ENCODE measurements around the gene SRGAP3.

SRGAP3 gene

DNA sequence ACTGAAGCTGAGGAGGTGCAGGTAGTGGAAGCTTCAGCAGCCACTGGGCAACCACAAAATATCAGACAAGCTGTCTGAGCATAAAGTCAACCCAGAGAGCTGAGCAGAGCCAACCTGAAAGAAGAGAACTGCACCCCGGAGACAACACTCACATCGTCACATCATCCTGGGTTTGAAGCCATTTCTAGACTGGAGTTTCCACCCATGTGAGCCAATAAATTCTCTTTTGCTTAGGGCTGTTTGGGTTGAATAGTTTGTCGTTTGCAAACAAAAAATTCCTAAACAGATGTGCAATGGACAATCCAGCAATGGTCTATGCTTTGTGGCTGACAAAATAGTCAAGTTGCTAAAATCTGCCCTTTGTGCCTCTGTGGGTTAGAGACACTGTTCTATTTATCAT is 270.9 kb downstream of the SRGAP3 start:
- TF ChIP-seq, protein P1, sequence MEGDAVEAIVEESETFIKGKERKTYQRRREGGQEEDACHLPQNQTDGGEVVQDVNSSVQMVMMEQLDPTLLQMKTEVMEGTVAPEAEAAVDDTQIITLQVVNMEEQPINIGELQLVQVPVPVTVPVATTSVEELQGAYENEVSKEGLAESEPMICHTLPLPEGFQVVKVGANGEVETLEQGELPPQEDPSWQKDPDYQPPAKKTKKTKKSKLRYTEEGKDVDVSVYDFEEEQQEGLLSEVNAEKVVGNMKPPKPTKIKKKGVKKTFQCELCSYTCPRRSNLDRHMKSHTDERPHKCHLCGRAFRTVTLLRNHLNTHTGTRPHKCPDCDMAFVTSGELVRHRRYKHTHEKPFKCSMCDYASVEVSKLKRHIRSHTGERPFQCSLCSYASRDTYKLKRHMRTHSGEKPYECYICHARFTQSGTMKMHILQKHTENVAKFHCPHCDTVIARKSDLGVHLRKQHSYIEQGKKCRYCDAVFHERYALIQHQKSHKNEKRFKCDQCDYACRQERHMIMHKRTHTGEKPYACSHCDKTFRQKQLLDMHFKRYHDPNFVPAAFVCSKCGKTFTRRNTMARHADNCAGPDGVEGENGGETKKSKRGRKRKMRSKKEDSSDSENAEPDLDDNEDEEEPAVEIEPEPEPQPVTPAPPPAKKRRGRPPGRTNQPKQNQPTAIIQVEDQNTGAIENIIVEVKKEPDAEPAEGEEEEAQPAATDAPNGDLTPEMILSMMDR (IDR thresholded peaks at IDR 0.05): no peak
- TF ChIP-seq ZFX (IDR thresholded peaks at IDR 0.05; ENCODE audit: borderline replicate concordance): no peak

DNA sequence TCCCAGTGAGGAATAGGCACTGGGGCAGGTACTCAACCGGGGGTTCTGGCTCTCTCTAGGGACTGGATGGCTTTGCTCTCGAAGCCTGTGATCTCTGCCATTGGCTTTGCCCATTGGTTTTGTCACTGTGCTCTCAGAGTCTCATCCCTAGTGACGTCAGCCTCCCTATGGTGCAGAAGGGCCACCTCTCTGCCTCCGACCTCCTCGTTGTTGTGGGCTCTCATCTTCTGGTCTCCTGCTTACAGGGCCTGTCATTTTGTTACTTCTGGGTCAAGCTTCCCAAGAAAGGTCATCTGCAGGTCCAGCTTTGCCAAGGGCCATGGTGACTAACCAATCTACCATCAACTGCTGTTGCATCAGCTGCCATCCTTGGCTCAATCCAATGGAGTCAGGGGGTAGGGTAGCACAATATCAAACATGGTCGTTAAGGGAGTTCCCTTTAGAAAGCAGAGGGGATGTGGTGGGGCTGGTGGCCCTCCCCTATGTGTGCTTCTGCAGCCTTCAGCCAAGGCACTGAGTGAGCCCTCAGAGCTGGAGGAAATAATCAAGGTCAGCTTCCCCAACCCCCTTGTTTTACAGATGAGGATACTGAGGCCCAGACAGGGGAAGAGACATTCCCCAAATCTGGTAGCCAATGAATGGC is 272.8 kb downstream of the SRGAP3 start:
- H3K27ac ChIP-seq: no peak overlapping the region
- TF ChIP-seq ZFX (IDR thresholded peaks at IDR 0.05; ENCODE audit: borderline replicate concordance): no peak
- TF ChIP-seq, protein P1 (IDR thresholded peaks at IDR 0.05): no peak

More for the DNA sequence above, 270.9 kb downstream of the SRGAP3 start:
- no peak overlapping the region for H3K27ac ChIP-seq

DNA sequence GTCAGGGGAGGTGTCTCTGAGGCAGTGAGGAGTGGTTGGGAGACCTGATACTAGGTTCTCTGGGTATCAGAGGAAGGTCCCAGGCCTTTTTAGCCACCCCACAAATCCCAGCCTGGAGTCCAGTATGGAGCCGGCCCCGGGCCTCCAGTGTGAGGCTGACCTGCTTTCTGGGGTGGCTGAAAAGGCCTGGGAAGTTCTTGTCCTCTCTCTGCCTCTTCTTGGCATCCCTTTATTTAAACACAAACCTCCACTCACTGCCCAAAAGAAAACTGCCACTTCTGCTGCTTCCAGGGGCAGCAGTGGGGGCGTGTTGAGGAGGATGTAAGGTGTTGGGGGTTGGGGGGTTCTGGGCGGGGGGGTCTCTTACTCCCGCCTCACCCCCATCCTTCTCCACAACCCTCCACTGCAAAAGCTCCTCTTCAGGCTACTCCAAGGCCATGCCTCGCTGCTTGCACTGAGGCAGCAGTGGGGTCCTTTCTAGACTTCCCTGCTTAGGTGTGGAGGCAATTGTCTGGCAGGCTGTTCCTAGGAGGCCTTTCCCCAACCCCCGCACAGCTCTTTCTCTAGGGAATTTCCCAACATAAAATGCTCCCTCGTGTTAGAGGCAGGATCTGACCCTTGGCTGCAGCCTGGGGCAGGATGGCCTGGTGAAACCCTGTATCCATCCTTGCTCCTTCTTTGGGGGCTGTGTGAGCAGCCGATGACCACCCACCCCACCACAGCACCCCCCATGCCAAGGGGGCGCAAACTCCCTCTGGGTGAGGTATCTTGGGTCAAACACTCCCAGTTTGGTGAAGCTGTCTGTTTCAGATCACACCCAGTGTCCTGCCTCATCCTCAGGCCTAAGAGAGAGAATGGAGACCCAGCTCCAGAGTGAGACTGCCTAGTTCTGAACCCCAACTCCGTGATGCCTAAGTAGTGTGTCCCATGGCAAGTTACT is 274.1 kb downstream of the SRGAP3 start:
- H3K27ac ChIP-seq: no peak overlapping the region
- no peak for TF ChIP-seq ZFX (IDR thresholded peaks at IDR 0.05; ENCODE audit: borderline replicate concordance)
- TF ChIP-seq, protein P1 (IDR thresholded peaks at IDR 0.05): no peak

DNA sequence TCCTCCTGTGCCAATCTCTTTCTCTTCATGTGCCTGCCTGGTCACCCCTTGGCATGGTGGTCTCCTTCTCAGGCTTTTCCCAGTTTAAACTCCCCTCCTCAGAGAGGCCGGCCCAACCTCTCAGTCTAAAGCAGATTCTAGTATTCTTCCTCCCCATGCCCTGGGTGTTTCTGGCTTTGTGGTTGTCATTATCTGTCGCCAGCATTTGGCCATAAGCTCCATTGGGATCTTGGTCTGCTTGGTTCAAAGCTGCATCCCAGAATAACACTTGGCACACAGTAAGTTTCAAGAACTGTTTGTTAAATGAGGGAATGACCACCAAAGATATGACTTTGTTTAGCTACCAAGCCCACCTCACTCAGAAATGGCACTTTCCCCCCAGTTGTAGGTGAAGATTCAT is 275.0 kb downstream of the SRGAP3 start:
- TF ChIP-seq, protein P1 (IDR thresholded peaks at IDR 0.05): no peak
- no peak for TF ChIP-seq ZFX (IDR thresholded peaks at IDR 0.05; ENCODE audit: borderline replicate concordance)
- no peak overlapping the region for H3K27ac ChIP-seq

DNA sequence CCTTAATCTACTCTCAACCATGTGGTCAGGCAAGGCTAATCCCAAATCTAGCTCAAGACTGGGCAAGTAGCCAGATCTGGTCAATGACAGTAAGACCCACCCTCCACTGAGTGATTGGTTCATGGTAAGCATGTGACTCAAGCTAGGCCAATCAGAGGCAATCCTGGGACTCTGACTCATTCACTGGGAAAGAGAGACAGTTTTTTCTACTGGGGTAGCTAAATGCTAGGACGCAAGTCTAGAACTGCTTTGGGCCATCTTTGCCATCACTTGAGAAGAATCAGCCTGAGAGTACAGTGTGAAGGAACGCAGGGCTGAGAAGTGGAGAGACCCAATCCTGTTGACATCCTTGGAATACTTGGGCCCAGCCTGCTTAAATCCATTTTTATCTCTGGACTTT is 276.8 kb downstream of the SRGAP3 start:
- no peak overlapping the region for H3K27ac ChIP-seq
- no peak for TF ChIP-seq ZFX (IDR thresholded peaks at IDR 0.05; ENCODE audit: borderline replicate concordance)
- TF ChIP-seq, protein P1 (IDR thresholded peaks at IDR 0.05): no peak

DNA sequence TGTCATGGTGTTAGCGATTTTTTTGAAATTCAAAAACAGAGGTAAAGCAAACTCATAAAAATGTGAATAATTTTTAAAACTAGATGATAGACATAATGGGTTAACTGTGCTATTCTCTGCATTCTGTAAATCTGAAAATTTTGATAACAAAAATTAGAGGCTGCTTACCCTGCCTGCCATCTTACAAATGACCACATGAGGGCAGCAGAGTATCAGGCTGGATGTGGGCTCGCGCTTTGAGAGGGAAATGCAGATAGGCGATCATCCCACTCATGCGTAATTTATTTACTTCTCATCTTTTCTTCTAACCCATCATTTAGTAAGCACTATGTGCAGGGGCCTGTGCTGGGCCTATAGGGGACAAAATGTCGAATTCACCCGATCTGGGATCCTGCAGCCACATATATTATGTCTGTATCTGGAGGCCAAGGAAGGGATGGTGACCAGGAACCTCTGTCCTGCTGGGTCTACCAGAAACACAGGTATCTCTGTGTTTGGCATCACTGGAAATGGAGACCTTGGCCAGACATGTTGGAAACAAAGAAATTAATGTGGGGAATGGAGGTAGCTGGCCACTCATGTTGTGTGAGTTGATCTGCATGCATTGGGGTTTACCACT is 278.4 kb downstream of the SRGAP3 start:
- TF ChIP-seq ZFX (IDR thresholded peaks at IDR 0.05; ENCODE audit: borderline replicate concordance): no peak
- TF ChIP-seq, protein P1 (IDR thresholded peaks at IDR 0.05): peak; percentile 97
- no peak overlapping the region for H3K27ac ChIP-seq
